Left renal cortex interstitium (tissue), 4 donors: ENCODE data around the gene HIGD1B. TPM values are rescaled to one million over a fixed set of nuclear protein-coding genes. Genes with fewer than 3 reads are reported as not detected.

Experiments used
- DNase-seq, 4 donors: peaks; one replicate each; pipeline ENCODE4 v3.0.0-alpha.2; 2013; ENCODE audit warnings: low read depth in 4 of 4, low spot score in 2 of 4, missing footprints in 1 of 4
- polyA plus RNA-seq, 4 donors: library from polyadenylated mRNA; unstranded; fragments of 120-200 nt; gene quantifications; one replicate each; pipeline ENCODE4 v1.2.1, GENCODE V29; 2013; ENCODE audit not compliant: insufficient read length in 4 of 4

HIGD1B gene
- polyA plus RNA-seq, 4 donors: 0.88 to 1.7 (median 1.2) TPM

DNA sequence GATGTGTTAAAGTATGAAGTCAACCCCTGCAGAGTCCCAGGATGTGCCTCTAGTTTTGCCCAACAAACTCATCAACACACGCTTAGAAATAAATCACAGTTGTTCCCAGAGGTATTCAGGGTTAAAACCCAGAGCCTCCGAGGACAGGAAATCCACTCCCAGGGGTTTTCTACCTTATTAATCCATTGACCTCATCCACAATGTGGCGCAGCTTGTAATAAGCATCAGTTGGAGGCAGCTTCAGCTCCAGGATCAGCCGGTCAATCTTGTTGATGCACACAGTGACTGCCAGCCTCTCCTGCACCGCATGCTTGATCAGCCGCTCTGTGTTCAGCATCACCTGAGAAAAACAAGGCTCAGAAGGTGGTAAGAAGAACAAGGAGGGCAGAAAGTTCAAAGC, 28.1 kb downstream of the HIGD1B start:
- no peak for DNase-seq

DNA sequence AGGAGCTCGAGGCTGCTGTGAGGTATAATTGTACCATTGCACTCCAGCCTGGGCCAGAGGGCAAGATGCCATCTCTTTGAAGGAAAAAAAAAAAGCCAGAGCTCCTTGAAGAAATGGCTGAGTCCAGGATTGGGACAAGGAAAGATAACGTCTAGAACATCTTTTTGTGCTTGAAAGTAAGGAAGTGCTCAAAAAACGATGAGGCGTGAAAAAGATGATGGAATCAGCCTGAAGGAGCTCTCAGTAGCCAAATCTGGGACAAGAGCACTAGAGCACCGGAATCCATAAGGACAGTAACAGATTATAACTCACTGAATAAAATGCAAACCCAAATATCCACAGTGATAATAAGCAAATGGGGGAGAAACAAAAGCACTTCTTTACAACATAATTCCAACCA, 29.4 kb downstream of the HIGD1B start:
- DNase-seq: no peak

DNA sequence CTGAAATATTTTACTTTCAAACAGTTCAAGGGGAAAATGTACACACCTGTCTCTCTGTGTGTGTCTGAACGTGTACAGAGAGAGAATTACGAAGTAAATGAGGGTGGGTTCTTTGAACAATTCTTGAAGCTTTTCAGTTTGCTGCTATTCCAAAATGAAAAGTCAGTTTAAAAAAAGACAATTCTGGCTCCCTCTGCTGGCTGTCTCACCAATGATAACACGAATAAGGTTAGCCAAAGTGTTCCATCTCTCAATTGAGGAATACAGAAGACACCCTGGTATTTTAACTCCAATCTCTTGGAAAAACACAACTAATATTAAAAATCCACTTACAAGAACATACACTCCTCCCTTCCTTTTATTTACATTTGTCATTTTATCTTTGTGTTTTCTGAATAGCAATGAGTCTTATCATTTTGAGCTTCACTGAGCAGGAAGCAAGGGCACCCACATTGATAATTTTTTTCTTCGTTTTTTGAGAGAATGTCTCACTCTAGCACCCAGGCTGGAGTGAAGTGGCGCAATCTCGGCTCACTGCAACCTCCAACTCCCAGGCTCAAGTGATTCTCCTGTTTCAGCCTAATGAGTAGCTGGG, 31.0 kb downstream of the HIGD1B start:
- DNase-seq: peak in 1 of 4 donors; percentile 37

DNA sequence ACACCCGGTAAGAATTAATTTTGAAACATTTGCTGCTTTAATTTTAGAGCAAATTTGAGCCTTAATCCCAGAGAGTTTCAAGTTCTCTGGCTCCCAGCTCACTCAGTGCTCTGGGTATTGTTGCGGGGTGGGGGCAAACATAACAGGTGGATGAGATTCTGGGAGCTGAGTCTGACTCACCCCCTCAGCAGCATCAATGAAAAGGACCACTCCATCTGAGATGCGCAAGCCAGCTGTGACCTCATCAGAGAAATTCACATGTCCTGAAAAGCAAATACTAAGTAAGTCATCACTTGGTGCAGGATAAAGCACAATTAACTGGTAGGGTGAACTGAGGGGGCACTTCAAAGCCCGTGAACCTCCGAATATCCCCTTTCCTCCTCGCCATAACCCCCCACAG, 31.7 kb downstream of the HIGD1B start:
- DNase-seq: no peak

DNA sequence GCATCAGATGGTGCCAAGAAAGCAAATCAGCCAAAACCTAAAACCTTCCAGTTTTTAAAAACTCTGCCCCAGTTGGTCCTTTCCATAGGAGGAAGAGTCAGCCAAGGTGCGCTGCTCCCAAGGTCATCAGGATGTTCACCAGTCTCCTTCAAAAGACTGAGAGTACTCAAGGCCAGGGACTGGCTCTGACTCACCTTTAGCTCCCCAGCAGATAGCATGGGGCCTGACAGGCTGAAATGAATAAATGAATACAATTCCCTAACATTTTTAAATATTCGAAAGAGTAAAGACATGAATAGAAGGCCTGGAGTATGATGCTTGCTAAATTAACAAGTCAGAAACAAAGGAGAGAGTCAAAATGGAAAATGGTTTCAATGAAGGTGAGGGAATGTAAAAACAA, 32.4 kb downstream of the HIGD1B start:
- DNase-seq: no peak

DNA sequence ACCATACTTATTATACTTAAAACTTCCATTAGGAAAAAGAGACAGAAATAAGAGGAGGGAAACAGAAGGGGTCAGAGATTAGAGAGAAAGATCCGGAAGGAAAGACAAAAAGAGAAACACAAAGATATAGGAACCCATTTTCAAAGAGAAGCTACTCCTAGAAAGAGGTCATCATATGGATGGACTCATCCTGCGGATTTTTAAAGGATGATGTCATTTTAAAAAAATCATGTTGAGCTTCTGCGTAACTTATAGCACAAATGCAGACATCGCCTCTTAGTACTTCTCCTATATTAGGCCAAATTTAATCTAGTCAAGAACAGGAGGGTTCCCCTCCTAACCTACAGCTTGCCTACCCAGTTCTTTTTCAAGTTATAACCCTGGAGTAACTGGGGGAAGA, 33.5 kb downstream of the HIGD1B start:
- no peak for DNase-seq

DNA sequence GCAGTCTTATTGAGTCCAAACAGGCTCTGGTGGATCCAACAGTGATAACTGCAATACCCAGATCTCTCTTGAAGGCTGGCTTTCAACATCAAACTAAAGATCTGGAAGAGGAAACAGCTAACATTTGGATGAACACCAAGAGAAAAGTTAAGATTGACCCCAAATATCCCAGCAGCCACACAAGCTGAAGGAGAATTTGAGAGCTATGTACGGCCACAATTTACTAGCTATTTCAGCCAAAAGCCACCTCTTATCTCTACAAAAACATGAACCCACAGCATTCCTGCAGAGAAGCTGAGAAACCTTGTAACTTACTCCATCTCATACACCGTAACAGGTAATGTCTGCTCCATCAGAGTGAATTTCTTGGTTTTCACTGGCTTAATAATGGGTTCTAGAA, 37.3 kb downstream of the HIGD1B start:
- no peak for DNase-seq

DNA sequence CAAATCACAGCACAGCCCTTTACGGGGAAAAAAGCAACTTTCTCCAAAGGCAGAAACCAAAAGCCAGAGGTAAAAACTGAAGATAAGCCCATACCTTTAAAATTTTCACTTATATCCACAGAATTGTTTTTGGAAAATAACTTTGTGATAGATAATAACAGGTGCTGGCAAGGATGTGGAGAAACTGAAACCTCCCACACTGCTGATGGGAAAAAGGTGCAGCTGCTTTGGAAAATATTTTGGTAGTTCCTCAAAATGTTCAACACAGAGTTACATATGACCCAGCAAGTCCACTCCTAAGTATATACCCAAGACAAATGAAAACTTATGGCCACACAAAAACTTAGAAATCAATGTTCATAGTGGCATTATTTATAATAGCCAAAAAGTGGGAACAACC, 39.3 kb downstream of the HIGD1B start:
- DNase-seq: no peak

DNA sequence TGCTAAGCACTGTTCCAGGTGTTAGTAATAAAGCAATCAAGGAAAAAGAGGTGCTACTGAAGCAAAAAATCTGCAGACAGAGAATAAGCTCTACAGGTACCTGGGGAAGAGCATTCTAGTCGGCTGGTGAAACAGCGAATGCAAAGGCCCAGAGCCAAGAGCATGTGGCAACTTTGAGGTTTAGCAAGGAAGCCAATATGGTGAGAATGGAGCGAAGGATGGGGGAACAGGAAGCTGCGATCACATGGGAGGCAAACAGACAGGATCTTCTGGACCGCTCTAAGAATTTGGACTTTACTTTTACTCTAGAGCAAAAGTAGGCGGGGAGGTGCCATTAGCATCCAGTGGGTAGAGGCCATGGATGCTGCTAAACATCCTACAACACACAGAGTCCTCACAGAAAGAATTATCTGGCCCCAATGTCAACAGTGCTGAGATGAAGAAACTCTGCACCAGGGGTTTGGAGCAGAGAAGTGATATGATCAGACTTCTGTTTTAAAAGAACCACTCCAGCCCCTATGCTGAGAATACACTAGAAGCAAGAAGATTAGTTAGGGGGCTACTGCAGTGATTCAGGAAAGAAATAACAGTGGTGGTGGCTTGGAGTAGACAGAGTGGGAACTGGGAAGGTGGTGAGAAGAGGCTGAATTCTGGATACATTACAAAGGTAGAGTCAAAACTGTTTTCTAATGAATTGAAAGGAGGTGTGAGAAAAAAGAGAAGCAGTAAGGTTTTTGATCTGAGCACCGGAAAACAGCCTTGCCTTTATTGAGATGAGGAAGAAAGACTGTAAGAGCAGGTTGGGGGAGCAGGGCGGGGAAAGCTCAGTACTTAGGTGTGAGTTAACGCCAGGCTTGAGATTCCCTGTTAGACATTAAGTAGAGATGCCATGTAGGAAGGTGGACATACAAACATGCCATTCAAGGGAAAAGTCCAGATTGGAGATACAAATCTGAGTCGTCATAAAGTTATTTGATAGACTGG, 40.6 kb downstream of the HIGD1B start:
- no peak for DNase-seq

DNA sequence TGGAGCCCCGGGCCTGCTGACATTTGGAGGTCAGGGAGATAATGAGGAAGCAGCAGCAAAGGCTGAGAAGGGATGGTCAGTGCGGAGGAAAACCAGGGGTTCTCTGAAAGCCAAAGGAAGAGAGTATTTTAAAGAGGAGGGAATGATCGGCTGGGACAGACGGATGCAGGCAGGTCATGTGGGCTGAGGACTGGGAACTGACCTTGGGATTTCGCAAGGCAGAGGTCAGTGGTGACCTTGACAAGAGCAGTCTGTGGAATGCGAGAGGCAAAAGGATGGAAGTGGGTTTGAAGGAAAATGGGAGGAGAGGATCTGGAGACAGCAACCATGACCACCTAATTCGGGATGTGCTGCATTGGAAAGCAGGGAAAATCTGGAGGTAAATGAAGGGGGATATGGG, 41.3 kb downstream of the HIGD1B start:
- no peak for DNase-seq

DNA sequence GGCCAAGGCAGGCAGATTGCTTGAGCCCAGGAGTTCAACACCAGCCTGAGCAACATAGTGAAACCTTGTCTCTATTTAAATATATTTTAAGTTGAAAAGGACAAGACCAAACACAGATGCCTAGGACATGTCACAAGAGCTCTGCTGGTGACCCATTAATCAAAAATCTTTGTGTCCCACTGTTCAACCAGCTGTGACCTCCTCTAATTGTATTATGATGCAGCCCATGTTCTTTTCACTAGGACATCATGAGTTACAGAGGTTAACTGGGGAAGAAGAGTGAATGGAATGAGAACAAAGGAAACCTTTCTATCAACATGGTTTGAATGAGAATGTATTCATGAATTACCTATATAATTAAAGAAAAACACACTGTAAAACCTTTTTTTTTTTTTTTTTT, 44.6 kb downstream of the HIGD1B start:
- DNase-seq: no peak

DNA sequence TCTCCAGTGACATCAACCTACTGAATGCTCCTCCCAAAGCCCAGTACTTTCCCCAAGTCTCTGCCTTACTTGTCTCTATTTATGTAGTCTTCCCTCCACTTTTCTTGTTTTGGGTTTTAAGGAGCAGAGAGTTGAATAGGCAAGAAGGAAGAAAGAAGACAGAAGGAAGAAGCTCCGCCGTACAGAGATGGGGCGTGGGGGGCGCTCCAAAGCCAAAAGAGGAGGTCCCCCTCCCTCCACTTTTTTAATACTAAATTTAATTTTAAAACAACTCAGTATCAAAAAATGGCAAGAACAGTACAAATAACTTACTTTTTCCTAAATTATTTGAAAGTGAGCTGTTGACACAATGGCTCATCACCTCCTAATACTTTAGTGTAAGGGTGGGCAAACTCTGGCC, 47.0 kb downstream of the HIGD1B start:
- DNase-seq: no peak

DNA sequence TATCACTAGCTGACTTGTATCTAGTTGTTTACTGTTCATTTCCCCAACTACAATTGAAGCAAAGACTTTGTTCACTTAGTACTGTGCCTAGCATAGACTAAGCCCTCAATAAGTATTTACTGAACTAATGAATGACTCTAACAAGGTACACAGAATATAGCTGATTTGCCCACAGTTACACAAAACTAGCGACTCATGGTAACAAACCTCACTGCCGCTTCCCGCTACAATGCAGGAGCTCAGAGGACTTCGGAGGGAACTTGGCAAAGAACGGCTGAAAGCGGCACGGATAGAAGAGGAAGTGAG, 51.0 kb downstream of the HIGD1B start:
- no peak for DNase-seq

DNA sequence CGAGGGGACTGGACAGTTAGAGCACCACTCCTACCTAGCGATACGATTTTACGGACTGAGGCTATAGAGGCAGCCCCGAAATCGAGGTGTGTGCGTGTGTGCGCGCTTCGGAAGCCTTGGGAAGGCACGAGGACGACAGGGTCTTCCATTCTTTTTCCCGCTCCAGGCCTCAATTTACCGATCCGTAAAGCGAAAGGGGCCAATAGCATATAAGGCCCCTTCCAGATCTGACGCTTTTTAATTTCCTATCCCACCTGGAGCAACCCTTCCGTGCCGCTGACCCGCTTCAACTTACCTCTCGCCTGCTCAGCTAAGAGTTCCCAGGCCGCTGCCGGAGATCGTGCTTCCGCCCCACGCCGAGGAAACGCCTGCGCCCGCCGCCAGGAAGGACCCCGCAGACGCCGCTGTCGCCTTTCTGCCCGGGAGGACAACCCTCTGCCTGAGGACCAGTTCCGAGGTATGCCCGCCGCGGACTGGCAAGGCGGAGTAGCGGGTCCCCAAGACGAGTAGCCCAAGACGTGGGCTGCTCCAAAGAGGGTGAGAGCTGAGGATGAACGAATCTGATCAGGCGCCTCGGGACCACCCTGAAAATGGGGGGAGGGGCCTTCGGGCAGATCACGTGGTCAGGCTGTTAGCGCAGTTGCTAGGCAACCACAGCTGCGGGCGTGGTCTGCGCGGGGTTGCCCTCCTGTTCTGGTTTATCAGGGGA, 51.5 kb downstream of the HIGD1B start, which contains the start of gene EFTUD2:
TSS of gene EFTUD2 (minus strand) at position 372 of the 709 bp plus-strand sequence. CDS start 4,924 bp downstream, outside the sequence.
- peak; percentile 79 to 97 (median 89) for DNase-seq

Other genes starting within 250 kb of the HIGD1B start
- gene MEIOC, start 191.4 kb upstream of the HIGD1B start, polyA plus RNA-seq: 1 to 10 TPM in 3 of 4 donors, under 1 TPM in 1; 0.75 to 2.9 (median 1.7) TPM
- gene CCDC43, start 158.1 kb upstream of the HIGD1B start, polyA plus RNA-seq: 10 to 100 TPM; 30.4 to 37.4 (median 33.4) TPM
- 10 to 100 TPM in 2 of 4 donors, 1 to 10 TPM in 2; 8.7 to 23.5 (median 15.7) TPM for gene DBF4B, start 139.2 kb upstream of the HIGD1B start, polyA plus RNA-seq
- gene ADAM11, start 88.9 kb upstream of the HIGD1B start, polyA plus RNA-seq: 1 to 10 TPM; 2.2 to 4.6 (median 3.2) TPM
- gene GJC1, start 17.6 kb upstream of the HIGD1B start, polyA plus RNA-seq: 10 to 100 TPM; 21.4 to 27.1 (median 23.8) TPM
- 100 to 1,000 TPM in 2 of 4 donors, 10 to 100 TPM in 2; 93.7 to 126 (median 105) TPM for gene EFTUD2, start 51.6 kb downstream of the HIGD1B start, polyA plus RNA-seq
- 1 to 10 TPM in 1 of 4 donors, under 1 TPM in 3; 0.78 to 8.3 (median 0.89) TPM for gene GFAP, start 67.6 kb downstream of the HIGD1B start, polyA plus RNA-seq
- gene KIF18B, start 99.9 kb downstream of the HIGD1B start, polyA plus RNA-seq: 10 to 100 TPM in 3 of 4 donors, 1 to 10 TPM in 1; 7.3 to 20.8 (median 14.3) TPM
- gene C1QL1, start 120.4 kb downstream of the HIGD1B start, polyA plus RNA-seq: 1 to 10 TPM; 2.0 to 3.6 (median 3.0) TPM
- 10 to 100 TPM; 46.3 to 69.4 (median 57.5) TPM for gene DCAKD, start 203.7 kb downstream of the HIGD1B start, polyA plus RNA-seq
- 10 to 100 TPM; 70.3 to 95.5 (median 74.2) TPM for gene NMT1, start 213.4 kb downstream of the HIGD1B start, polyA plus RNA-seq